ENCODE data around the gene ARPC2.

ARPC2 gene

GRCh38 chr2:218290316-218291261 is 73.6 kb downstream of the ARPC2 start:
- no peak for DNase-seq (ENCODE audit: low read depth in 2 of 2)

- no peak for DNase-seq (ENCODE audit: low read depth in 2 of 2)
Measured at GRCh38 chr2:218291318-218292047, 74.5 kb downstream of the ARPC2 start.

- peak; percentile 29 to 47 for DNase-seq (ENCODE audit: low read depth in 2 of 2)
Measured at GRCh38 chr2:218292048-218293014, 75.3 kb downstream of the ARPC2 start, which contains the start of gene TMBIM1. TMBIM1 (minus strand) TSS chr2:218292503; CDS start chr2:218282141, 10,362 bp downstream.

GRCh38 chr2:218293715-218294429 is 76.9 kb downstream of the ARPC2 start:
- DNase-seq (ENCODE audit: low read depth in 2 of 2), result no peak

- no peak for DNase-seq (ENCODE audit: low read depth in 2 of 2)
Measured at GRCh38 chr2:218294430-218295022, 77.5 kb downstream of the ARPC2 start.

GRCh38 chr2:218295029-218295428 is 78.0 kb downstream of the ARPC2 start:
- no peak for DNase-seq (ENCODE audit: low read depth in 2 of 2)

GRCh38 chr2:218296200-218296599 is 79.2 kb downstream of the ARPC2 start:
- no peak for DNase-seq (ENCODE audit: low read depth in 2 of 2)

GRCh38 chr2:218296847-218297246 is 79.9 kb downstream of the ARPC2 start:
- DNase-seq (ENCODE audit: low read depth in 2 of 2), result no peak

- DNase-seq (ENCODE audit: low read depth in 2 of 2), result no peak
Measured at GRCh38 chr2:218298314-218298875, 81.4 kb downstream of the ARPC2 start.

GRCh38 chr2:218300141-218300540 is 83.2 kb downstream of the ARPC2 start:
- no peak for DNase-seq (ENCODE audit: low read depth in 2 of 2)

GRCh38 chr2:218301176-218301819 is 84.3 kb downstream of the ARPC2 start:
- DNase-seq (ENCODE audit: low read depth in 2 of 2), result peak; percentile 40 to 53
